ENCODE measurements around the gene TOMT. TPM values are rescaled to one million over a fixed set of nuclear protein-coding genes. Genes with fewer than 3 reads are reported as not detected.

The TOMT gene
- total RNA-seq, 1 donor from 2014 or later: not detected

DNA sequence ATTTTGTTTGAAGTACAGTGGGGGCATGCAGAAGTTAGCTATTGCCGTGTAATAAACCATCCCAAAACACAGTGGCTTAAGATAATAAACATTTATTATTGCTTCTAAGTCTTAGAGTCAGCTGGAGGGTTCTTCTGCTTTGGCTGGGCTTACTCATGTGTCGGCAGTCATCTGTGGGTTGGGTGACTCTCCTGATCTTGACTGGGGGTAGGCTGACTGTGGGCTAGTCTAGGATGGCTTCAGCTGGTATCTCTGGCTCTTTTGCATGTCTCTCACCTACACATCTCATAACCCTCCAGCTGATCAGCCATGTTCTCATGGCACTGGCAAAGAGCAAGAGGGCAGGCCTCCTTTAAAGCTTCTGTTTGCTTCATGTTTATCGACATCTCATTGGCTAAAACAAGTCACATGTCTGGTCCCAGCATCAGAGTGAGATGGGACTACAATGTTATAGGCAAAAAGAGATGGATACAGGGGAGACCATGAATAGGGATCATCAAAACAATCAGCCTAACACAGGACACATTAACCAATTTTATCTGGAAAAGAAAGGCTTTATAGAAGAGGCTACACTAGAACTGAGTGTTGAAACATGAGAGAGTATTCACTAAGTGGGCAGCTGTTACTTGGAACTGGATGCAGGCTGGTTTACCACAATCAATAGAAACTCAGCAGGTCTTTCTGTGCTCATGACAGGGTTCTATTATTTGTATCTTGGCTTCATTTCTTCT is 19.9 kb upstream of the TOMT start:
- Mint-ChIP-seq H3K27ac (ENCODE audit: unreplicated experiment) (no peak overlapping the region), H3K4me1 (ENCODE audit: unreplicated experiment) (peaks cover 8% of the 10 kb centered on the region), H3K4me3 (ENCODE audit: unreplicated experiment) (no peak overlapping the region), H3K9me3 (ENCODE audit: unreplicated experiment) (no peaks in the 10 kb centered on the region), H3K27me3 (ENCODE audit: unreplicated experiment) (no peaks in the 10 kb centered on the region), H3K36me3 (ENCODE audit: unreplicated experiment) (peaks cover 7% of the 10 kb centered on the region)
- TF ChIP-seq, protein P1, sequence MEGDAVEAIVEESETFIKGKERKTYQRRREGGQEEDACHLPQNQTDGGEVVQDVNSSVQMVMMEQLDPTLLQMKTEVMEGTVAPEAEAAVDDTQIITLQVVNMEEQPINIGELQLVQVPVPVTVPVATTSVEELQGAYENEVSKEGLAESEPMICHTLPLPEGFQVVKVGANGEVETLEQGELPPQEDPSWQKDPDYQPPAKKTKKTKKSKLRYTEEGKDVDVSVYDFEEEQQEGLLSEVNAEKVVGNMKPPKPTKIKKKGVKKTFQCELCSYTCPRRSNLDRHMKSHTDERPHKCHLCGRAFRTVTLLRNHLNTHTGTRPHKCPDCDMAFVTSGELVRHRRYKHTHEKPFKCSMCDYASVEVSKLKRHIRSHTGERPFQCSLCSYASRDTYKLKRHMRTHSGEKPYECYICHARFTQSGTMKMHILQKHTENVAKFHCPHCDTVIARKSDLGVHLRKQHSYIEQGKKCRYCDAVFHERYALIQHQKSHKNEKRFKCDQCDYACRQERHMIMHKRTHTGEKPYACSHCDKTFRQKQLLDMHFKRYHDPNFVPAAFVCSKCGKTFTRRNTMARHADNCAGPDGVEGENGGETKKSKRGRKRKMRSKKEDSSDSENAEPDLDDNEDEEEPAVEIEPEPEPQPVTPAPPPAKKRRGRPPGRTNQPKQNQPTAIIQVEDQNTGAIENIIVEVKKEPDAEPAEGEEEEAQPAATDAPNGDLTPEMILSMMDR (IDR thresholded peaks at IDR 0.05): no peak
- no peak for DNase-seq (ENCODE audit: extremely low spot score, unreplicated experiment)

DNA sequence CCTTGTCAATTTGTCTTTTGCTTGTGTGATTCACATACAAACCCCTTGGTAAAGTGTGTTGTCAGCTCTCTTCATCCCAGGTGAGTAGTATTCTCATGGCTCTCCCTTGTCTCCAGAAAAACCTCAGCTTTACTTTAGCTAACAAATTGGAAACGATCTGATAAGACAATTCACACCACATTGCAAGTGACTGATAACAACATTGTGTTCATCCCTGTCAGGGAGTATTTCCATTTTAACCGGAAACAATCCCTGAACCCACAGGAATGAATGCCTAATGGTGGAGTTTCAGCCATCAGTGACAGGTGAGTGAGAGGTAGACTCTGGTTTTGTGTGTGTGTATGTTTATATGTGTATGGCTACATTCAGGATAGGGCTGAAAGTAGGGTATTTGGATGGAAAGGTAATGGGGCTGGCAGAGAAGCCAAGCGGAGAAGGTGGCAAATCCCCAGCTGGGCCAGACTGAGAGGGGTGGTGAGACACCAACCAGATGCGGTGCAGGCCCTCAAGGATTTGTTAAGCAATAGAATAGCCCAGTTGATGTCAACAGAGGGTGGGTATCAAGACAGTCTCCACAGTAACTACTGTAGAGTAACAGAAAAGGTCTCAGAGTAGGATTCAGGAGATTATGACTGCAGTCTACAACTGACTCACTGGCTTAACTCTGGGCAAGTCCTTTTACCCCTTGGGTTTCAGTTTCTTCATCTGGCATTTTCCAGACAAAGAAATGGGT is 17.5 kb upstream of the TOMT start:
- no peaks in the 10 kb centered on the region for H3K27me3 Mint-ChIP-seq (ENCODE audit: unreplicated experiment)
- no peaks in the 10 kb centered on the region for H3K4me1 Mint-ChIP-seq (ENCODE audit: unreplicated experiment)
- peaks cover 7% of the 10 kb centered on the region for H3K36me3 Mint-ChIP-seq (ENCODE audit: unreplicated experiment)
- TF ChIP-seq, protein P1 (IDR thresholded peaks at IDR 0.05): no peak
- H3K4me3 Mint-ChIP-seq (ENCODE audit: unreplicated experiment): no peak overlapping the region
- no peaks in the 10 kb centered on the region for H3K9me3 Mint-ChIP-seq (ENCODE audit: unreplicated experiment)
- DNase-seq (ENCODE audit: extremely low spot score, unreplicated experiment): no peak
- no peak overlapping the region for H3K27ac Mint-ChIP-seq (ENCODE audit: unreplicated experiment)

DNA sequence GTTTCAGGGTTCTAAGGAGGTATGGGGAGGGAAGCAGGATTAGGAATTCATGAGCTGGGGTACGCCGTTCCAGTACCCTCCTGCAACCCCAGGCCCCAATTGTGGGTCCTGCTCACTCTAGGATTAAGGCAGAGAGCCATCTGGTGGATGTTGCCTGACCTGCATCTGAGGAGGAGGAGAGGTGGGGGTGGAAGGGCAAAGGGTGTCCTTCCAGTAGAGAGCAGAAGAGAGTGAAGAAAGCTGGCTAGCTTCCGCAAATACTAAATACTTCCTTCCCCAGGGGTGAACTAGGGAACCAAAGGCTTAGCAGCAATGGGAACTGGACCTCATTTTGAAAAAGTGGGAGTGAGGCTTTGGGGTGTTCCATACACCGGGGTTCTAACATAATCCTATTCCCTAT is 14.4 kb upstream of the TOMT start:
- TF ChIP-seq, protein P1 (IDR thresholded peaks at IDR 0.05): peak; percentile 80
- Mint-ChIP-seq H3K36me3 (ENCODE audit: unreplicated experiment) (peaks cover 3% of the 10 kb centered on the region), H3K27ac (ENCODE audit: unreplicated experiment) (peak overlapping the region; percentile 31), H3K9me3 (ENCODE audit: unreplicated experiment) (no peaks in the 10 kb centered on the region), H3K27me3 (ENCODE audit: unreplicated experiment) (no peaks in the 10 kb centered on the region), H3K4me1 (ENCODE audit: unreplicated experiment) (no peaks in the 10 kb centered on the region), H3K4me3 (ENCODE audit: unreplicated experiment) (no peak overlapping the region)
- no peak for DNase-seq (ENCODE audit: extremely low spot score, unreplicated experiment)

DNA sequence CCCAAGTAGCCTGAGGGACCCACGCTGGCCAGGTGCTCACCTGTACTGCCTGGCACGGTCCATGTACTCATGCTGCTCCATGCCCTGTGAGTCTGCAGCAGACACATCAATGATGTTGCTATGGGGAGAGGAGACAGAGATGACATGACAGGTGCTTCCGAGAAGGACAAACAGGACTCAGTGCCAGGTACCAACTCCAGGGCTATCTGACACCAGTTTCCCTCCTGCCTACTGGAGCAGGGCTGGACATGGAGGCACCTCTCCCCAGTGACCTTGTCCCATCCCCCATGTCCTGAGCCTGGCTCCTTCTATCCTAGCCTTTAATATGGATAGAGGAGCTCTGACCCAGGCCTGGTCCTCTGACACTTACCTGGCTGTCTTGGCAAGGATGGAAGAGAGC is 7.0 kb upstream of the TOMT start:
- H3K9me3 Mint-ChIP-seq (ENCODE audit: unreplicated experiment): no peaks in the 10 kb centered on the region
- peaks cover 22% of the 10 kb centered on the region for H3K36me3 Mint-ChIP-seq (ENCODE audit: unreplicated experiment)
- H3K27me3 Mint-ChIP-seq (ENCODE audit: unreplicated experiment): no peaks in the 10 kb centered on the region
- H3K27ac Mint-ChIP-seq (ENCODE audit: unreplicated experiment): no peak overlapping the region
- peaks cover 28% of the 10 kb centered on the region for H3K4me1 Mint-ChIP-seq (ENCODE audit: unreplicated experiment)
- TF ChIP-seq, protein P1 (IDR thresholded peaks at IDR 0.05): no peak
- H3K4me3 Mint-ChIP-seq (ENCODE audit: unreplicated experiment): no peak overlapping the region
- DNase-seq (ENCODE audit: extremely low spot score, unreplicated experiment): no peak

DNA sequence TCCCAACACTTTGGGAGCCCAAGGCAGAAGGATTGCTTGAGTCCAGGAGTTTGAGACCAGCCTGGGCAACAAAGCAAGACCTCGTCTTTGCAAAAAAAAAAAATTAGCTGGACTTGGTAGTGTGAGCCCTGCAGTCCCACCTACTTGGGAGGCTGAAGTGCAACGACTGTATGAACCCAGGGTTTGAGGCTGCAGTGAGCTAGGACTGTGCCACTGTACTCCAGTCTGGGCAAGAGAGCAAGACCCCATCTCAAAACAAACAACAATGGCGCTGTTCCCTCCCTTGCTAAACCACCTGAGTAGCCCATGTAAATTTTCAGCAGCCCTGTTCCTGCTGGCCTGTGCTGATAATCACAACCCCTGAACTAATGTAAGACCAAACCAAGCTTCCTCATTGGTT is 5.7 kb upstream of the TOMT start:
- Mint-ChIP-seq H3K9me3 (ENCODE audit: unreplicated experiment) (no peaks in the 10 kb centered on the region), H3K4me1 (ENCODE audit: unreplicated experiment) (peaks cover 33% of the 10 kb centered on the region), H3K4me3 (ENCODE audit: unreplicated experiment) (no peak overlapping the region), H3K27ac (ENCODE audit: unreplicated experiment) (no peak overlapping the region), H3K36me3 (ENCODE audit: unreplicated experiment) (peaks cover 22% of the 10 kb centered on the region), H3K27me3 (ENCODE audit: unreplicated experiment) (no peaks in the 10 kb centered on the region)
- TF ChIP-seq, protein P1 (IDR thresholded peaks at IDR 0.05): no peak
- DNase-seq (ENCODE audit: extremely low spot score, unreplicated experiment): no peak

Data from osteocyte (in vitro differentiated cells).